ENCODE measurements around the gene WDFY2. TPM values are rescaled to one million over a fixed set of nuclear protein-coding genes. Genes with fewer than 3 reads are reported as not detected.

The WDFY2 gene
- total and polyA plus RNA-seq, 2 of the 13 experiments (the other 11 are each of a cell fraction or from before 2014, with no cell fraction given): 22.6 to 27.0 TPM

- TF ChIP-seq NFE2L1 (CRISPR knock-in tag; IDR thresholded peaks at IDR 0.05; ENCODE audit: borderline replicate concordance) (no peak; the same call in 1 of the 2 replicates), ATF2 (CRISPR knock-in tag; IDR thresholded peaks at IDR 0.05) (no peak; the same call in 1 of the 2 replicates), ZNF20 (CRISPR knock-in tag; IDR thresholded peaks at IDR 0.05) (no peak; the same call in 1 of the 2 replicates), RARG (CRISPR knock-in tag; IDR thresholded peaks at IDR 0.05; ENCODE audit: low read depth) (no peak), REXO4 (CRISPR knock-in tag; IDR thresholded peaks at IDR 0.05; ENCODE audit: borderline replicate concordance) (no peak), PRPF4 (IDR thresholded peaks at IDR 0.05; ENCODE audit: low read depth, low read length, poor library complexity, severe bottlenecking) (no peak), SETDB1 (CRISPR knock-in tag; IDR thresholded peaks at IDR 0.05; ENCODE audit: borderline replicate concordance) (no peak), ARNT2 (CRISPR knock-in tag; IDR thresholded peaks at IDR 0.05; ENCODE audit: low read depth) (no peak; the same call in 1 of the 2 replicates), GABPA (IDR thresholded peaks at IDR 0.05; ENCODE audit: low read depth, low read length) (peak; percentile 58), GABPA (CRISPR knock-in tag; IDR thresholded peaks at IDR 0.05; ENCODE audit: low read depth) (peak; percentile 86), RNF2 (conservative IDR thresholded peaks at IDR 0.05; ENCODE audit: low read depth) (peak; percentile 71; the same call in 1 of the 2 replicates), ZNF207 (IDR thresholded peaks at IDR 0.05; ENCODE audit: borderline replicate concordance) (no peak), MTA3 (CRISPR knock-in tag; IDR thresholded peaks at IDR 0.05) (no peak), KAT2B (IDR thresholded peaks at IDR 0.05; ENCODE audit: borderline replicate concordance, low read depth, low read length) (no peak), ZSCAN22 (CRISPR knock-in tag; IDR thresholded peaks at IDR 0.05) (peak; percentile 28; the same call in 1 of the 2 replicates), ZNF335 (CRISPR knock-in tag; IDR thresholded peaks at IDR 0.05) (no peak), GFI1 (CRISPR knock-in tag; IDR thresholded peaks at IDR 0.05; ENCODE audit: borderline replicate concordance) (no peak), ZFP37 (CRISPR knock-in tag; IDR thresholded peaks at IDR 0.05; ENCODE audit: borderline replicate concordance) (no peak), NR2F6 (IDR thresholded peaks at IDR 0.05) (no peak), NR2F6 (CRISPR knock-in tag; IDR thresholded peaks at IDR 0.05) (peak; percentile 46; the same call in 1 of the 2 replicates), NCOA1 (CRISPR knock-in tag; IDR thresholded peaks at IDR 0.05) (no peak)
- TF ChIP-seq, protein P1, sequence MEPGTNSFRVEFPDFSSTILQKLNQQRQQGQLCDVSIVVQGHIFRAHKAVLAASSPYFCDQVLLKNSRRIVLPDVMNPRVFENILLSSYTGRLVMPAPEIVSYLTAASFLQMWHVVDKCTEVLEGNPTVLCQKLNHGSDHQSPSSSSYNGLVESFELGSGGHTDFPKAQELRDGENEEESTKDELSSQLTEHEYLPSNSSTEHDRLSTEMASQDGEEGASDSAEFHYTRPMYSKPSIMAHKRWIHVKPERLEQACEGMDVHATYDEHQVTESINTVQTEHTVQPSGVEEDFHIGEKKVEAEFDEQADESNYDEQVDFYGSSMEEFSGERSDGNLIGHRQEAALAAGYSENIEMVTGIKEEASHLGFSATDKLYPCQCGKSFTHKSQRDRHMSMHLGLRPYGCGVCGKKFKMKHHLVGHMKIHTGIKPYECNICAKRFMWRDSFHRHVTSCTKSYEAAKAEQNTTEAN (CRISPR knock-in tag; conservative IDR thresholded peaks at IDR 0.05): 0 out of 2 replicates have a peak, but pooled peaks have one; percentile 61
- TF ChIP-seq, protein P2, sequence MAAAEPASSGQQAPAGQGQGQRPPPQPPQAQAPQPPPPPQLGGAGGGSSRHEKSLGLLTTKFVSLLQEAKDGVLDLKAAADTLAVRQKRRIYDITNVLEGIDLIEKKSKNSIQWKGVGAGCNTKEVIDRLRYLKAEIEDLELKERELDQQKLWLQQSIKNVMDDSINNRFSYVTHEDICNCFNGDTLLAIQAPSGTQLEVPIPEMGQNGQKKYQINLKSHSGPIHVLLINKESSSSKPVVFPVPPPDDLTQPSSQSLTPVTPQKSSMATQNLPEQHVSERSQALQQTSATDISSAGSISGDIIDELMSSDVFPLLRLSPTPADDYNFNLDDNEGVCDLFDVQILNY (CRISPR knock-in tag; conservative IDR thresholded peaks at IDR 0.05): no peak; the same call in 1 of the 2 replicates
- TF ChIP-seq, protein P3, sequence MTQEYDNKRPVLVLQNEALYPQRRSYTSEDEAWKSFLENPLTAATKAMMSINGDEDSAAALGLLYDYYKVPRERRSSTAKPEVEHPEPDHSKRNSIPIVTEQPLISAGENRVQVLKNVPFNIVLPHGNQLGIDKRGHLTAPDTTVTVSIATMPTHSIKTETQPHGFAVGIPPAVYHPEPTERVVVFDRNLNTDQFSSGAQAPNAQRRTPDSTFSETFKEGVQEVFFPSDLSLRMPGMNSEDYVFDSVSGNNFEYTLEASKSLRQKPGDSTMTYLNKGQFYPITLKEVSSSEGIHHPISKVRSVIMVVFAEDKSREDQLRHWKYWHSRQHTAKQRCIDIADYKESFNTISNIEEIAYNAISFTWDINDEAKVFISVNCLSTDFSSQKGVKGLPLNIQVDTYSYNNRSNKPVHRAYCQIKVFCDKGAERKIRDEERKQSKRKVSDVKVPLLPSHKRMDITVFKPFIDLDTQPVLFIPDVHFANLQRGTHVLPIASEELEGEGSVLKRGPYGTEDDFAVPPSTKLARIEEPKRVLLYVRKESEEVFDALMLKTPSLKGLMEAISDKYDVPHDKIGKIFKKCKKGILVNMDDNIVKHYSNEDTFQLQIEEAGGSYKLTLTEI (CRISPR knock-in tag; conservative IDR thresholded peaks at IDR 0.05): no peak
These were observed at the start of gene WDFY2 (continued) for GRCh38 chr13:51583875-51584730.

Measured in HepG2 (cell line).